Lung microvascular endothelial cell (primary cell): ENCODE measurements around the gene CLSTN2. TPM values are rescaled to one million over a fixed set of nuclear protein-coding genes. Genes with fewer than 3 reads are reported as not detected.

Source experiments
- DNase-seq, 2 donors: peaks; one replicate each; pipeline versions ENCODE4 v3.0.0 to v3.0.0-alpha.2; 2010; ENCODE audit warnings: low read depth in 2 of 2
- total RNA-seq: library from RNA; depleted of rRNA; stranded (reverse); fragments of >200 nt; gene quantifications from 2 replicates; pipeline ENCODE4 v1.2.1, GENCODE V29; 2014

The CLSTN2 gene
- total RNA-seq, 1 donor from 2014 or later = 0.20 TPM

DNA sequence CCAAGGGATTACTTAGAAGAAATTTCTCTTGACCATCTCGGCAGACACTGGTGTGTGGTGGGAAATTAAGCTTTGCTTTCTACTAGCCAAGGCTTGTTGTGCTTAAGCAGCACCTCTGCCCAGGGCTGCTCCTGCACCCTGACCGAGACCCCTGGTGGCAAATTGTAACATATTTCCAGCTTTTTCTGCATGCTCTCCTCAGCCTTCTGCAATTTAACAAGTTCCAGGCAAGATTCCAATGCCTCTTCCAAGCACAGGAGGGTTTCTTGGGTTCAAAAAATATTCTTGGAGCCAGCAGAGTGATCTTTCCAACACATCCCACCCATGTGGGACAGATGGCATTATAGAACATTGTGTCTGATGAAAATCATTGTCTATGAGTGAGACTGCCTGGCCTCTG lies 210.5 kb downstream of the CLSTN2 start:
- DNase-seq = no peak

- DNase-seq = no peak
These were observed 211.7 kb downstream of the CLSTN2 start for GRCh38 chr3:140146668-140147067.

- DNase-seq = no peak
These were observed 213.0 kb downstream of the CLSTN2 start for GRCh38 chr3:140147965-140148490.

GRCh38 chr3:140148824-140149390 lies 213.9 kb downstream of the CLSTN2 start:
- DNase-seq = no peak

GRCh38 chr3:140151321-140151720 lies 216.3 kb downstream of the CLSTN2 start:
- DNase-seq = no peak

DNA sequence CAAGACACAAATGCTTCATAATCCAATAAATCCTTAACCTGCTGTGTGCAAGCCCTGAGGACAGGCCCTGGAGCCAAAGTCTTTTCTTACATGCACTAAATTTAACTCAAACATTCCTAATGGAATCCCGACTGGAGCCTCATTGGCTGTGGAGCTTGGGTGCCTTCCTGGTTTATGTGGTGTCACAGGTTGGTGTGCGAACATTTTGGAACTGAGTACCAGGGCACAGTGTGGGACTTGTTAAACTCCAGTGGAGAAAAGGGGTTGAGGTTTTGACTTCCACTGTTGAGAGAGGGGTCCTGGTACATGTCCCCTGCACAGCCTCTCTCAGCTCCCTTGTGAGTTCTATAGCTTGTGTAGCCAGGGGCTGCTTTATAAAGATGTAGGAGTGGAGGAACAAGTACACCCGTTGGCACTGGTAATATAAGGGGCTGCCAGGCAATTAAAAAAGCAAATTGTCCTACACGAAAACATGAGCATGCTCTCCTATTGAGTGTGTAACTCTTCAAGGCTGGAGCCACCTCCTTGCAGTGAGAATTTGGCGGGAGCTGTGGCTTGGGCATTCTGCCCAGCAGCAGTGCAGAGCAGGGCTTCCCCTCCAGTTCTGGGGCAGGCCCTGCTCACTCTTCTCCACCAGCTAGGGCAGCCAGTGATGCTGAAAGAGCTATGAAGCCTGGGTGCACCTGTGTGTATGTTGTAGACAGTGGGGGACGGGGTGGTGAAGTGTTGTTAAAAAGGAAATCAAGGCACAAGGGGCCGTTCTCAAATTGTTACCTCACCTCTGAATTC lies 218.1 kb downstream of the CLSTN2 start:
- no peak for DNase-seq

DNA sequence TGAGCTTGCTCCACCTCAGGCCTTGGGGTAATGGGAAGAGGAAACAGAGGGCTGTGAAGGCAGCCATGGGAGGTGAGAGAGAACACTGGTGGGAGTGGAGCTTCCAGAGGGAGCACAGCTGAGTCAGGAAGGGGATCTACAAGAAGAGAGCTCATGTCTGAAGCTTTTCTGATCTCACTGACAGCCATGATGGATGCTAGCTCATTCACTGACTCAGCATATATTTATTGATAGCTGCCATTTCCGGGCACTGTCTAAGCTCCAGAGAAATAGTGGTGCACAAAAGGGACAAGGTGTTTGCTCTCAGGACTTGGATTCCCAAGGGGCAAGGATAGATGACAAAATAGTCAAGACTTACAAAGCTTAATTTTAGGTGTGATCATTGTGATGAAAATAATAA lies 218.8 kb downstream of the CLSTN2 start:
- DNase-seq = no peak

- no peak for DNase-seq
These were observed 222.2 kb downstream of the CLSTN2 start for GRCh38 chr3:140157161-140157560.

DNA sequence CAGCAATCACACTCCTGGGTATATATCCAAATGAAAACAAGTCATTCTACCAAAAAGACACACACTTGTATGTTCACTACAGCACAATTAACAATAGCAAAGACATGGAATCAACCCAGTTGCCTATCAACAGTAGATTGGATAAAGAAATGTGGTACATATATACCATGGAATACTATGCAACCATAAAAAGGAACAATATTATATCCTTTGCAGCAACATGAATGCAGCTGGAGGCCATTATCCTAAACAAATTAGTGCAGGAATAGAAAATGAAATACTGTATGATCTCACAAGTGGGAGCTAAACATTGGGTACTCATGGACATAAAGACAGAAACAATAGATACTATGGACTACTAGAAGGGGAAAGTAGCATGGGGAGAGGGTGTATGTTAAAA lies 224.7 kb downstream of the CLSTN2 start:
- no peak for DNase-seq

DNA sequence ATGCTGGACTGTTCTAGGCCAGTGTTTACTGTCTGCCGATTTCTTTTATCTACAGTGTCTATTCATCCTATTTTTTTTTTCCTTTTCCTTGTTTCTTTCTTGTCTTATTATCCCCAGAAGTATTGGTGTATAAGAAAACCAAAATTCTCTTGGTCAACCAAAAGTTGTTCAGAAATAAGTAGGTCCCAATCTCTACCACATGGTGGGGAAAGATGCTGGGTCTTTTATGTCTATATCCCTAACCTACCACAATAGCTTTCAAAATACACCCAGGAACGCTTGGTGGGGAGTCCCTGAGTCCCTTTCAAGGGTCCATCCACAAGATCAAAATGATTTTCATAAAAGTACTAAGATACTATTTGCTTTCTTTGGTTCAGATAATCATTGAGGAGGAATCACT lies 225.6 kb downstream of the CLSTN2 start:
- DNase-seq = no peak

DNA sequence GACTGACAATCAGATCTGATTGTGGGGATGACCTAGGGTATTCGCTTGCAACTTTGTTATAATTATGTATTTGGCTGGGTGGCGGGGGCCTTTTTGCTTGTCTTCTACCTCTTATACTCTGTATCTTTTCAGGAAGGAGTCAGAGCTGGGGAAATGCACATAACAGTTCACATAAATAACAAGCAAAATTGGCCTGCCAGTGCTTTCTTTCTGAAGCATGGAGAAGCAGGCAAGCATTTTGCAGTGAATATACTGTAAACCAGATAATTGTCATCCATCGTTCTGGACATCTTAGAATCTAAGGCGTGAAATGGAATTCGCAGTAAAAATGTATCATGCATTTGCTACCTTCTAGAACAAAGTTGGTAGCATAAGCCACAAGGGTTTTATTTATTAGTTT lies 227.6 kb downstream of the CLSTN2 start:
- no peak for DNase-seq

GRCh38 chr3:140163159-140163763 lies 228.3 kb downstream of the CLSTN2 start:
- no peak for DNase-seq

GRCh38 chr3:140164156-140164555 lies 229.2 kb downstream of the CLSTN2 start:
- no peak for DNase-seq

DNA sequence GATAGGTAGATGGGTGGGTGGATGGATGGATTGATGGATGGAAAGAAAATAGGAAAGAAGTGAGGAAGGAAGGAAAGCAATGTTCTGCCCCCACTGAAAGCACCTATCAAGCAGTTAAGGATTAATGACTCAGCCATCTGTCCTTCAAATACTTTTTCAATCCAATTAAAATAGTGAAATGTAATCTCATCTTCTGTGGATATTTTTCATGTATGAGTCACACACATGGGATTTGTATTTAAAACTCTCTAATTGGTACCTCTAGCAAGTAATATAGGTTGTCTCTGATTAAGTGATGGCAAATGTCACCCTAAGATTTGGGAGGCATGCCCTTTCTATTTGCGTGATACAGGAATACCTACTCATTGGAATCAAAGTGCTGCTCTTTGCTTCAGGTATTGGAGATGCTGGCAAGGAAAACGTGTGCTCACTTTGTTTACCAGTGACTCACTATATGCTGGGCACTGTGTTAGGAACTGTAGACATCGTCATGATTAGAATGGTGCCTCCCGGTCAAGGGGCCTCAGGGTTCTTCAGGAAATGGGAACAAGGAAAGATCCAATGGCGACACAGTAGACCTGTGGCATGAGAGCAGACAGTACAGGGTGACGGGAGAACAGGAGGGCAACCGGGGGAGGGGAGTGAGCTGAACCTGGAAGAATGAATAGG lies 230.1 kb downstream of the CLSTN2 start:
- no peak for DNase-seq

DNA sequence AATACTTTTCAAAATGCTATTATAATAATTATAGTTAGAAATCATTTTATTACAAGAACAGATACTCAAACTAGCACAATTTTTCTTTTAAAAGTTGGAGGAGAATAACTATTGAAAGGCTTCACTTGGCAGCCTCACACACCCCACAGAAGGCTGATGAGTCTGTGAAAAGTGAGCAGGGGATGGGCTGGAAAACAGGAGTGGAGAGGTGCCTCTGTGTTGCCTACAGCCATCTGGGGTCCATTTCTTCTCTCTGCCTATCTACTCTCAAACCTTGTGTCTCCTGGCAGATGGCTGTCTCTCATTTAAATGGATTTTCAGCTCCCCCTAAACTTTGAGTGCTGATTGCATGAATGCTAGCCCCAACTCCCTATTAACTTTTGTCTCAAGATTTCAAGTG lies 230.8 kb downstream of the CLSTN2 start:
- no peak for DNase-seq

DNA sequence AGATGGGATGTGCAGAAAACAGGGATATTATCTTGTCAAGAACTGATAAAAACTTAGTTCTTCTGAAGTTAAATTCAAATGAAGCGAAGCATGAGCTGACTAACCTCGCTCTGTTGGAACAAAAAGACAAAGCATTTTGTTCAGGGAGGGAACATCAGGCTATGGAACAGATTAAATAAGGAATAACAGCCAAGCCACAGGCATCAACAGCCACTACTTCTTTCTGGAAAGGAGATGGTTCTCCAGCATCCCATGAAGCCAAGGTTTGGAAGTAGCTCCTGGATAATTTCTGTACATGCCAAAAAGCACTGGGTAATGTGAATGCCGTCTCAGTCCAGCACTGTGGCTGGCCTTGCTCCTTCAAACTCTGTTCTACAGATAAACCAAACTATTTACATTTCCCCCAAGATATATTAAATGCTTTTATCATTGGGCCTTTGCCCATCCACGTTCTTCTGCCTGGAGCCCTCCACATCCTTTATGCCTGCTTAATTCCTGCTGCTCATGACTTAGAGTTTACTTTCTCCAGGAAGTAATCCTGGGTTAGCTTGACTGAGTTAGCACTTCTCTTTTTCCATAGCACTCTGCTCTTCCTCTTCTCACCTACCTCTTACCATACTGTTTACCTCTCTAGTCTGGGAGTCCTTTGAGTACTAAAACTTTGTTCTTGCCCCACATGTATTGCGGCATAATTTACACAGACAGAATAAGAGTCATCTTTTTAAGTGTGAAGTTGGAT lies 232.0 kb downstream of the CLSTN2 start:
- no peak for DNase-seq

GRCh38 chr3:140167600-140168281 lies 232.8 kb downstream of the CLSTN2 start:
- DNase-seq = no peak

DNA sequence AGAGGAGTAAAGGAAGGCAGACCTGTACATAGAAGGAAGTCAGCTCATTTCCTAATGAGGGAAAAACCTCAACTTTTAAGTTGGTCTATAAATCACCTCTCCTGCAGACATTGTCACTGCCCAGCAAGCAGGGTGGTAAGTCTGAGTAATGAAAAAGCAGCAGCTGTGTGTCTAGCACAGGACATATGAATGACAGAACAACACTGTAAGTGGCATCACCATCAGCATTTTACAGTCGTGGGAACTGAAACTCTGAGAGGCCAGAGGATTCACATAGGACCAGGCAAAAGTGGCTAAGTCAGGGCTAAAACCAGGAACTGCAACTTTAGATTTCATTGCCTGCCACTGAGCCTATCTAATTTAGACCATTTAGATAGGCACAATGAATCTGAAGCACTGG lies 235.6 kb downstream of the CLSTN2 start:
- no peak for DNase-seq

- DNase-seq = no peak
These were observed 241.5 kb downstream of the CLSTN2 start for GRCh38 chr3:140176526-140176925.

DNA sequence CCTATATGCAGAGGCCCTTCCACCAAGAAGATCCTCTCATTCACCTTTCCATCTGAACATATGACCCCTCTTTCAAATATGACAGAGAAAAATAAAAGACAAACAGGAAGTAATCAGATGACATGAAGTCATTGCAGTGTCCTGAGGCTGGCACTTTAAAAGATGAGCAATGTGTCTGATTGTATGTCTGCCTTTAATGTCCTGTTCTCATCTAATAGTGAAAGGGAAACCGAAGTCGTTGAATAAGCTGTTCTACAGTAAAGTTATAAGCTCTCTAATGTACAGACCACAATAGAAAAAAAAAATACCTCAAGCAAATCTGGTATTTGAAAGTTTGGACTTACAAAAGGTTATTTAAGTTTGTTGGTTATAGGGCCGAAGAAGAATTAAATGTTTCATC lies 243.0 kb downstream of the CLSTN2 start:
- no peak for DNase-seq

GRCh38 chr3:140178482-140178881 lies 243.5 kb downstream of the CLSTN2 start:
- DNase-seq = no peak
